Neural cell (in vitro differentiated cells): ENCODE data around the gene DUSP12. TPM values are rescaled to one million over a fixed set of nuclear protein-coding genes. Genes with fewer than 3 reads are reported as not detected.

Source experiments
- H2AFZ ChIP-seq: fragments of 200-600, 300-800 bp; sonication (generic), shearing (Covaris generic); 2 replicates; pipeline ENCODE4 v1.6.0; 2014; ENCODE audit warnings: low read depth, mild to moderate bottlenecking, antibody characterized with exemption, low read length, moderate library complexity
- H3F3A ChIP-seq: fragments of 200-600 bp; shearing (Covaris generic); 2 replicates; pipeline ENCODE4 v1.6.1; 2016; ENCODE audit warnings: mild to moderate bottlenecking, moderate library complexity, mixed read lengths, antibody characterized with exemption, low read length; ENCODE audit not compliant: insufficient read depth, poor library complexity, severe bottlenecking
- H3K27ac ChIP-seq: fragments of 200-600, 300-800 bp; sonication (generic), shearing (Covaris generic); 2 replicates; pipeline ENCODE4 v1.5.1; 2014; ENCODE audit warnings: mild to moderate bottlenecking, low read length, moderate library complexity
- H3K27me3 ChIP-seq: fragments of 300-800, 200-600 bp; sonication (generic), shearing (Covaris generic); 2 replicates; pipeline ENCODE4 v1.6.0; 2014; ENCODE audit warnings: mild to moderate bottlenecking, low read depth, low read length, moderate library complexity; ENCODE audit not compliant: insufficient read depth
- H3K36me3 ChIP-seq: fragments of 300-800, 200-600 bp; sonication (generic), shearing (Covaris generic); 2 replicates; pipeline ENCODE4 v1.5.1; 2014; ENCODE audit warnings: mild to moderate bottlenecking, antibody characterized with exemption, low read length, moderate library complexity; ENCODE audit not compliant: insufficient read depth
- H3K4me2 ChIP-seq: fragments of 300-800, 200-600 bp; sonication (generic), shearing (Covaris generic); 2 replicates; pipeline ENCODE4 v1.6.0; 2014; ENCODE audit warnings: mild to moderate bottlenecking, low read length
- H3K4me3 ChIP-seq: fragments of 300-800, 200-600 bp; sonication (generic), shearing (Covaris generic); 2 replicates; pipeline ENCODE4 v1.5.1; 2014; ENCODE audit warnings: mild to moderate bottlenecking, low read length, moderate library complexity
- H3K79me2 ChIP-seq: fragments of 200-600 bp; shearing (Covaris generic); replicated peaks from 2 replicates; pipeline ENCODE4 v1.6.0; 2014; ENCODE audit warnings: mild to moderate bottlenecking, low read length, moderate library complexity; ENCODE audit not compliant: insufficient read depth
- H3K9ac ChIP-seq: fragments of 300-800, 200-600 bp; sonication (generic), shearing (Covaris generic); 2 replicates; pipeline ENCODE4 v1.6.1; 2016; ENCODE audit warnings: mild to moderate bottlenecking, low read length, mixed read lengths
- H3K9me2 ChIP-seq: fragments of 200-600 bp; shearing (Covaris generic); 2 replicates; pipeline ENCODE4 v1.6.1; 2016; ENCODE audit warnings: mild to moderate bottlenecking, low read length, mixed read lengths; ENCODE audit not compliant: insufficient read depth
- H3K9me3 ChIP-seq: fragments of 200-600, 300-800 bp; sonication (generic), shearing (Covaris generic); 2 replicates; pipeline ENCODE4 v1.6.1; 2016; ENCODE audit warnings: mild to moderate bottlenecking, mixed run types, low read length, moderate library complexity, mixed read lengths
- H4K20me1 ChIP-seq: fragments of 200-600 bp; shearing (Covaris generic); 2 replicates; pipeline ENCODE4 v1.6.1; 2016; ENCODE audit warnings: mild to moderate bottlenecking, mixed run types; ENCODE audit not compliant: insufficient read depth
- EP300 ChIP-seq: fragments of 450-650 bp; conservative IDR thresholded peaks from 2 replicates; pipeline ENCODE4 v1.6.1; 2014; ENCODE audit warnings: antibody characterized with exemption, mild to moderate bottlenecking, moderate library complexity; ENCODE audit not compliant: poor library complexity, severe bottlenecking
- EZH2 ChIP-seq: fragments of 200-600, 300-800 bp; shearing (Covaris generic), sonication (generic); IDR thresholded peaks from 2 replicates; pipeline ENCODE4 v1.6.1; 2014; ENCODE audit warnings: antibody characterized with exemption, low read length, borderline replicate concordance, mild to moderate bottlenecking; ENCODE audit not compliant: insufficient read depth, poor library complexity, severe bottlenecking
- MXI1 ChIP-seq: fragments of 450-650 bp; conservative IDR thresholded peaks from 2 replicates; pipeline ENCODE4 v1.6.1; 2014; ENCODE audit warnings: antibody characterized with exemption, mild to moderate bottlenecking; ENCODE audit not compliant: poor library complexity, severe bottlenecking
- POLR2AphosphoS5 ChIP-seq: IDR thresholded peaks from 2 replicates; pipeline ENCODE4 v1.6.1; 2012
- RAD21 ChIP-seq: fragments of 450-650 bp; conservative IDR thresholded peaks from 2 replicates; pipeline ENCODE4 v1.6.1; 2014; ENCODE audit warnings: antibody characterized with exemption, mild to moderate bottlenecking, moderate library complexity
- SMC3 ChIP-seq: fragments of 450-650 bp; conservative IDR thresholded peaks from 2 replicates; pipeline ENCODE4 v1.6.1; 2014; ENCODE audit warnings: antibody characterized with exemption, mild to moderate bottlenecking, moderate library complexity; ENCODE audit not compliant: poor library complexity
- TAF1 ChIP-seq: IDR thresholded peaks from 2 replicates; pipeline ENCODE4 v1.6.1; 2012; ENCODE audit warnings: low read depth
- polyA plus RNA-seq: library from polyadenylated mRNA; depleted of rRNA; stranded (reverse); fragments of >200 nt; gene quantifications from 2 replicates; pipeline ENCODE4 v1.2.3, GENCODE V29; 2014
- TF ChIP-seq, protein P1 (sequence below): IDR thresholded peaks from 2 replicates; pipeline ENCODE4 v1.6.1; 2012; ENCODE audit warnings: borderline replicate concordance
- TF ChIP-seq, protein P2 (sequence below): fragments of 450-650 bp; IDR thresholded peaks from 2 replicates; pipeline ENCODE4 v1.5.1; 2014; ENCODE audit warnings: antibody characterized with exemption, mild to moderate bottlenecking, moderate library complexity; ENCODE audit not compliant: poor library complexity, severe bottlenecking

DUSP12 gene
- polyA plus RNA-seq, 1 donor from 2014 or later: 209 TPM

DNA sequence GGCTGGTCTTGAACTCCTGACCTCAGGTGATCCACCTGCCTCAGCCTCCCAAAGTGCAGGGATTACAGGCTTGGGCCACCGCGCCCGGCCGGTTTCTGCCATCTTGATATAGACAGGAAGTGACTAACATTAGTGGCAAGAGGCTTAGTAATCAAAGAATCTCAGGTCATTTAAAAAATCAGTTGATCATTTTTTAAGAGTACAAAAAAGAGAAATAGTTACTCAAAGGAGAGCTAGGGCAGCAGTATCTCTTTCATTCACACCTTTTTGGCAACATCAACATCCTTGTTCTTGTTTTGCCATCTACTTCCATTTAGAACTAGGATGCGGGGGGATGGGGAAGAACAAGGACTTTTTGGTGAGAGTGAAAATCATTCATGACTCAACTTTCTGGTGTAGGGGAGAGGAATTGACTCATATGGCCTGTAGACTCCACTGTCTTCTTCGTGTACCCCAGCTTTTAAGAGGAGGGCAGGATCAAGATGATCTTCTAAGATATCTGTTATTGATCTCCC is 19.5 kb upstream of the DUSP12 start (continued):
- TF ChIP-seq, protein P1, sequence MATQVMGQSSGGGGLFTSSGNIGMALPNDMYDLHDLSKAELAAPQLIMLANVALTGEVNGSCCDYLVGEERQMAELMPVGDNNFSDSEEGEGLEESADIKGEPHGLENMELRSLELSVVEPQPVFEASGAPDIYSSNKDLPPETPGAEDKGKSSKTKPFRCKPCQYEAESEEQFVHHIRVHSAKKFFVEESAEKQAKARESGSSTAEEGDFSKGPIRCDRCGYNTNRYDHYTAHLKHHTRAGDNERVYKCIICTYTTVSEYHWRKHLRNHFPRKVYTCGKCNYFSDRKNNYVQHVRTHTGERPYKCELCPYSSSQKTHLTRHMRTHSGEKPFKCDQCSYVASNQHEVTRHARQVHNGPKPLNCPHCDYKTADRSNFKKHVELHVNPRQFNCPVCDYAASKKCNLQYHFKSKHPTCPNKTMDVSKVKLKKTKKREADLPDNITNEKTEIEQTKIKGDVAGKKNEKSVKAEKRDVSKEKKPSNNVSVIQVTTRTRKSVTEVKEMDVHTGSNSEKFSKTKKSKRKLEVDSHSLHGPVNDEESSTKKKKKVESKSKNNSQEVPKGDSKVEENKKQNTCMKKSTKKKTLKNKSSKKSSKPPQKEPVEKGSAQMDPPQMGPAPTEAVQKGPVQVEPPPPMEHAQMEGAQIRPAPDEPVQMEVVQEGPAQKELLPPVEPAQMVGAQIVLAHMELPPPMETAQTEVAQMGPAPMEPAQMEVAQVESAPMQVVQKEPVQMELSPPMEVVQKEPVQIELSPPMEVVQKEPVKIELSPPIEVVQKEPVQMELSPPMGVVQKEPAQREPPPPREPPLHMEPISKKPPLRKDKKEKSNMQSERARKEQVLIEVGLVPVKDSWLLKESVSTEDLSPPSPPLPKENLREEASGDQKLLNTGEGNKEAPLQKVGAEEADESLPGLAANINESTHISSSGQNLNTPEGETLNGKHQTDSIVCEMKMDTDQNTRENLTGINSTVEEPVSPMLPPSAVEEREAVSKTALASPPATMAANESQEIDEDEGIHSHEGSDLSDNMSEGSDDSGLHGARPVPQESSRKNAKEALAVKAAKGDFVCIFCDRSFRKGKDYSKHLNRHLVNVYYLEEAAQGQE: no peak

DNA sequence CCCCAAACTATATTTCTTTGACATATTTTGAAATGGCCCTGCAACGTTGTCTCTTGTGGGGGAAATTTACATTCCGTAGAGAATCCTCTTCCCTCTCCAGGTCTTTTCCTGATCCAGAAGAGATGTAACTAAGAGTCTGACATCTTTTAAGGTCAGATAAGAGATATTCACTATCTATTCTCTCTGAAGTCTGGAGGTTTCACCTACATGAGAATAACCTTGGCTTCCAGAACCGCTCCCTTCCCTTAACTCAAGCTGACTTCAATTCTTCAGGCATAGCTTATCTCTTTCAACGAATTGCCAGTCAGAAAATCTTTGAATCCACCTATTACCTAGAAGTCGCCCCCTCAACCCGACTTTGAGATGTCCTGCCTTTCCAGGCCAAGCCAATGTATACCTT is 18.3 kb upstream of the DUSP12 start:
- no peak overlapping the region for H3K4me2 ChIP-seq

More for the DNA sequence above, 18.3 kb upstream of the DUSP12 start:
- no peaks in the 10 kb centered on the region for H3K79me2 ChIP-seq
- no peak overlapping the region for H3K27ac ChIP-seq
- TF ChIP-seq EP300 (no peak), TAF1 (no peak), SMC3 (no peak), RAD21 (no peak), POLR2AphosphoS5 (no peak), MXI1 (no peak), EZH2 (no peak)
- TF ChIP-seq, protein P1: no peak
- TF ChIP-seq, protein P2, sequence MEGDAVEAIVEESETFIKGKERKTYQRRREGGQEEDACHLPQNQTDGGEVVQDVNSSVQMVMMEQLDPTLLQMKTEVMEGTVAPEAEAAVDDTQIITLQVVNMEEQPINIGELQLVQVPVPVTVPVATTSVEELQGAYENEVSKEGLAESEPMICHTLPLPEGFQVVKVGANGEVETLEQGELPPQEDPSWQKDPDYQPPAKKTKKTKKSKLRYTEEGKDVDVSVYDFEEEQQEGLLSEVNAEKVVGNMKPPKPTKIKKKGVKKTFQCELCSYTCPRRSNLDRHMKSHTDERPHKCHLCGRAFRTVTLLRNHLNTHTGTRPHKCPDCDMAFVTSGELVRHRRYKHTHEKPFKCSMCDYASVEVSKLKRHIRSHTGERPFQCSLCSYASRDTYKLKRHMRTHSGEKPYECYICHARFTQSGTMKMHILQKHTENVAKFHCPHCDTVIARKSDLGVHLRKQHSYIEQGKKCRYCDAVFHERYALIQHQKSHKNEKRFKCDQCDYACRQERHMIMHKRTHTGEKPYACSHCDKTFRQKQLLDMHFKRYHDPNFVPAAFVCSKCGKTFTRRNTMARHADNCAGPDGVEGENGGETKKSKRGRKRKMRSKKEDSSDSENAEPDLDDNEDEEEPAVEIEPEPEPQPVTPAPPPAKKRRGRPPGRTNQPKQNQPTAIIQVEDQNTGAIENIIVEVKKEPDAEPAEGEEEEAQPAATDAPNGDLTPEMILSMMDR: no peak
- H3K9me3 ChIP-seq: no peaks in the 10 kb centered on the region
- no peaks in the 10 kb centered on the region for H4K20me1 ChIP-seq
- no peak overlapping the region for H3K9ac ChIP-seq
- no peak overlapping the region for H3K4me3 ChIP-seq
- no peaks in the 10 kb centered on the region for H3K9me2 ChIP-seq
- peaks cover 3% of the 10 kb centered on the region for H3K27me3 ChIP-seq
- H3K36me3 ChIP-seq: no peaks in the 10 kb centered on the region
- no peaks in the 10 kb centered on the region for H3F3A ChIP-seq
- H2AFZ ChIP-seq: no peak overlapping the region
